Fibroblast of pulmonary artery (primary cell): Measurements from ENCODE around the gene ZNF182.
"Not testable (repeated sequence)": the region's sequence is repeated elsewhere in the genome, so short reads cannot be mapped to it uniquely, and the experiment has no call there.

Experiments
- DNase-seq: peaks from one replicate; pipeline ENCODE4 v3.0.0-alpha.2; 2010; ENCODE audit warnings: low read depth
- H3K4me3 ChIP-seq: replicated peaks from 2 replicates; pipeline ENCODE4 v1.5.1; 2011; ENCODE audit warnings: low read depth, mild to moderate bottlenecking, control low read depth, low read length, moderate library complexity
- TF ChIP-seq, protein P1 (sequence below): IDR thresholded peaks from 2 replicates; pipeline ENCODE4 v1.5.1; 2011; ENCODE audit warnings: mild to moderate bottlenecking, control low read depth, low read length, inconsistent platforms; ENCODE audit errors: missing control alignments

Gene ZNF182

DNA sequence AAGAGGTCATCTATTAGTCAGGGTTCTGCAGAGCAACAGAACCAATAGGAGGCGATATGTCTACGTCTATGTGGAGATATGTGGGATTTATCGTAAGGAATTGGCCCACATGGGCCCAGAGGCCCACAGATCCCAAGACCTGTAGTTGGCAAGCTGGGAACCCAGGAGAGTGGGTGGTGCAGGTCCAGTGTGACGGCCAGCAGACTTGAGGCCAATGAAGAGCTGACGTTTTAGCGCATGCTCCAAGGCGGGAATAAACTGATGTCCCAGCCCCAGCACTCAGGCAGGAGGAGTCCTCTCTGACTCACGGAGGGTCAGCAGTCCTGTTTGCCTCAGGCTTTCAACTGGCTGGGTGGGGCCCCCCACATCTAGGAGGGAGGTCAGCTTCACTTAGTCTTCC is 24.3 kb upstream of the ZNF182 start:
- TF ChIP-seq, protein P1, sequence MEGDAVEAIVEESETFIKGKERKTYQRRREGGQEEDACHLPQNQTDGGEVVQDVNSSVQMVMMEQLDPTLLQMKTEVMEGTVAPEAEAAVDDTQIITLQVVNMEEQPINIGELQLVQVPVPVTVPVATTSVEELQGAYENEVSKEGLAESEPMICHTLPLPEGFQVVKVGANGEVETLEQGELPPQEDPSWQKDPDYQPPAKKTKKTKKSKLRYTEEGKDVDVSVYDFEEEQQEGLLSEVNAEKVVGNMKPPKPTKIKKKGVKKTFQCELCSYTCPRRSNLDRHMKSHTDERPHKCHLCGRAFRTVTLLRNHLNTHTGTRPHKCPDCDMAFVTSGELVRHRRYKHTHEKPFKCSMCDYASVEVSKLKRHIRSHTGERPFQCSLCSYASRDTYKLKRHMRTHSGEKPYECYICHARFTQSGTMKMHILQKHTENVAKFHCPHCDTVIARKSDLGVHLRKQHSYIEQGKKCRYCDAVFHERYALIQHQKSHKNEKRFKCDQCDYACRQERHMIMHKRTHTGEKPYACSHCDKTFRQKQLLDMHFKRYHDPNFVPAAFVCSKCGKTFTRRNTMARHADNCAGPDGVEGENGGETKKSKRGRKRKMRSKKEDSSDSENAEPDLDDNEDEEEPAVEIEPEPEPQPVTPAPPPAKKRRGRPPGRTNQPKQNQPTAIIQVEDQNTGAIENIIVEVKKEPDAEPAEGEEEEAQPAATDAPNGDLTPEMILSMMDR = no peak
- H3K4me3 ChIP-seq = no peak overlapping the region
- DNase-seq = no peak

GRCh38 chrX:48027545-48027944 is 23.8 kb upstream of the ZNF182 start:
- not testable (repeated sequence) for H3K4me3 ChIP-seq, DNase-seq

- peak; percentile 76 for DNase-seq
- TF ChIP-seq, protein P1 = peak; percentile 51
- H3K4me3 ChIP-seq = no peak overlapping the region
These were observed 21.8 kb upstream of the ZNF182 start for GRCh38 chrX:48025561-48025960.

GRCh38 chrX:48022738-48023137 is 18.9 kb upstream of the ZNF182 start:
- no peak for DNase-seq
- H3K4me3 ChIP-seq = no peak overlapping the region
- TF ChIP-seq, protein P1 = no peak

- DNase-seq = no peak
- peak overlapping the region; percentile 61 for H3K4me3 ChIP-seq
- TF ChIP-seq, protein P1 = no peak
These were observed 18.3 kb upstream of the ZNF182 start for GRCh38 chrX:48022100-48022499.

- TF ChIP-seq, protein P1 = no peak
- peak; percentile 88 for DNase-seq
These were observed 17.5 kb upstream of the ZNF182 start for GRCh38 chrX:48021026-48021900.

GRCh38 chrX:48020472-48020871 is 16.7 kb upstream of the ZNF182 start:
- H3K4me3 ChIP-seq = peak overlapping the region; percentile 61
- not testable (repeated sequence) for DNase-seq

More at GRCh38 chrX:48021026-48021900, 17.5 kb upstream of the ZNF182 start:
- peak overlapping the region; percentile 61 for H3K4me3 ChIP-seq

DNA sequence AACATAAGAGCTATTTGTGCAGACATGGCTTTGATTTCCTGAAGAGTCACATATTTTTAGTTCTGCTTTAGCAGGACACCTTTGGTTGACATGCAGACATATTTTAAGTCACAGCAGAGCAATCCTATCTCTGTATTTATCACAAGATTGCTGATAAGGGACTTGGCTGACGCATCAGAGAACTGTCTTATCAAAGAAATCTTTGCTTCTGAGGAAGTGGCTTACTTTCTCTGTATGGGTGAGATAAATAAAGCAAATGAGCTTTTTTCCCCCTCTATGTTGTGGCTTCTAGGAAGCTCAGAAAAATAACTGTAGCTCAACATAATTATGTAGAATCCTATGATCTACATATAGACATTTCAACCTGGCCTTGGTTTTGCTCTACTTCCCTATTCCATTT is 16.1 kb upstream of the ZNF182 start:
- DNase-seq, H3K4me3 ChIP-seq: not testable (repeated sequence)

DNA sequence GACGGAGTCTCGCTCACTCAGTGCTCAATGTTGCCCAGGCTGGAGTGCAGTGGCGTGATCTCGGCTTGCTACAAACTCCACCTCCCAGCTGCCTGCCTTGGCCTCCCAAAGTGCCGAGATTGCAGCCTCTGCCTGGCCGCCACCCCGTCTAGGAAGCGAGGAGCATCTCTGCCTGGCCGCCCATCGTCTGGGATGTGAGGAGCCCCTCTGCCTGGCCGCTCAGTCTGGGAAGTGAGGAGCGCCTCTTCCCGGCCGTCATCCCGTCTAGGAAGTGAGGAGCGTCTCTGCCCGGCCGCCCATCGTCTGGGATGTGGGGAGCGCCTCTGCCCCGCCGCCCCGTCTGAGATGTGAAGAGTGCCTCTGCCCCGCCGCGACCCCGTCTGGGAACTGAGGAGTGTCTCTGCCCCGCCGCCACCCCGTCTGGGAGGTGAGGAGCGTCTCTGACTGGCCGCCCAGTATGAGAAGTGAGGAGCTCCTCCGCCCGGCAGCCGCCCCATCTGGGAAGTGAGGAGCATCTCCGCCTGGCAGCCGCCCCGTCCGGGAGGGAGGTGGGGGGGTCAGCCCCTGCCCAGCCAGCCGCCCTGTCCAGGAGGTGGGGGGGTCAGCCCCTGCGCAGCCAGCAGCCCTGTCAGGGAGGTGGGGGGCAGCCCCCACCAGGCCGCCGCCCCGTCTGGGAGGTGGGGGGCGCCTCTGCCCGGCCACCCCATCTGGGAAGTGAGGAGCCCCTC is 13.0 kb upstream of the ZNF182 start:
- not testable (repeated sequence) for DNase-seq, H3K4me3 ChIP-seq

GRCh38 chrX:48009445-48009960 is 5.7 kb upstream of the ZNF182 start:
- DNase-seq, H3K4me3 ChIP-seq: not testable (repeated sequence)

DNA sequence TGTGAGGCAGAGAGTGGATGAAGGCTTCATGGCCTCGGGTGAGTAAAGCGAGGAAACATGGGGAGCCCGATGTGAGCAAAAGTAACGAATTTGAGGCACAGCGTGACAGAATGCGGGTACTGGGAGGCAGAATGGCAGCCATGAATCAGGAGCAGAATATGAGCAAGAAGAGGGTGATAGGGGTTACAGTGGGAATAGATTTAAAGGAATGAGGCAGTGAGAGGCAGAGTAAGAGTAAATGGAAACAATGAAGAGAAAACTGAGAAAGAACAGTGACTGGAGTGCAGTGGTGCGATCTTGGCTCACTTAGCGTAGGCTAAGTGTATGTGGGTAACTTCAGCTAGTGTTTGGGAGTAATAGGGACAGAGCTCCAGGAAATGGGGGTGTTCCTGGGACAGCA is 2.9 kb upstream of the ZNF182 start, which contains the start of gene SPACA5:
TSS of gene SPACA5 (plus strand) at position 301 of the 400 bp plus-strand sequence. CDS start 815 bp downstream, outside the sequence.
- H3K4me3 ChIP-seq, DNase-seq: not testable (repeated sequence)
